HG02870 (cell line): Measurements from ENCODE around the gene HDAC11.
"Not testable (repeated sequence)": the region's sequence is repeated elsewhere in the genome, so short reads cannot be mapped to it uniquely, and the experiment has no call there.

Experiments used
- ATAC-seq: cut with Tn5 transposase; IDR thresholded peaks from one replicate; pipeline ENCODE4 v1.9.1; 2021; ENCODE audit warnings: mild to moderate bottlenecking, moderate library complexity; ENCODE audit not compliant: unreplicated experiment

HDAC11 gene

GRCh38 chr3:13479582-13480339 is at the start of gene HDAC11:
Gene HDAC11, plus strand, starts transcription at chr3:13480306. Its CDS starts 42 bp downstream, at chr3:13480348.
- ATAC-seq = peak; percentile 97

GRCh38 chr3:13430411-13430875 is 49.7 kb upstream of the HDAC11 start:
- not testable (repeated sequence) for ATAC-seq

- no peak for ATAC-seq
Observed at GRCh38 chr3:13432093-13432492, 48.0 kb upstream of the HDAC11 start.

GRCh38 chr3:13433912-13434311 is 46.2 kb upstream of the HDAC11 start:
- no peak for ATAC-seq

- ATAC-seq = not testable (repeated sequence)
Observed at GRCh38 chr3:13436213-13436612, 43.9 kb upstream of the HDAC11 start.

- no peak for ATAC-seq
Observed at GRCh38 chr3:13440204-13440817, 39.8 kb upstream of the HDAC11 start.

- not testable (repeated sequence) for ATAC-seq
Observed at GRCh38 chr3:13442882-13443281, 37.2 kb upstream of the HDAC11 start.

GRCh38 chr3:13451301-13451673 is 28.8 kb upstream of the HDAC11 start:
- no peak for ATAC-seq

- ATAC-seq = no peak
Observed at GRCh38 chr3:13452490-13453335, 27.4 kb upstream of the HDAC11 start.

- no peak for ATAC-seq
Observed at GRCh38 chr3:13455644-13456043, 24.5 kb upstream of the HDAC11 start.

GRCh38 chr3:13457593-13457992 is 22.5 kb upstream of the HDAC11 start:
- ATAC-seq = no peak

GRCh38 chr3:13459605-13460340 is 20.3 kb upstream of the HDAC11 start:
- ATAC-seq = no peak

GRCh38 chr3:13460341-13460736 is 19.8 kb upstream of the HDAC11 start:
- no peak for ATAC-seq

- ATAC-seq = no peak
Observed at GRCh38 chr3:13461169-13462124, 18.7 kb upstream of the HDAC11 start.

GRCh38 chr3:13462125-13462629 is 17.9 kb upstream of the HDAC11 start:
- no peak for ATAC-seq

GRCh38 chr3:13462822-13463221 is 17.3 kb upstream of the HDAC11 start:
- ATAC-seq = no peak

GRCh38 chr3:13463618-13464400 is 16.3 kb upstream of the HDAC11 start:
- no peak for ATAC-seq

- no peak for ATAC-seq
Observed at GRCh38 chr3:13465236-13465873, 14.8 kb upstream of the HDAC11 start.
